Common myeloid progenitor, CD34-positive (primary cell): ENCODE data around the gene GPR37L1. TPM values are rescaled to one million over a fixed set of nuclear protein-coding genes. Genes with fewer than 3 reads are reported as not detected.

Experiments used
- CTCF ChIA-PET: fragments of 350-600 bp; sonication (Branson Sonifier 250); formaldehyde crosslinking; loops from one replicate; lab custom pipeline; 2021; ENCODE audit warnings: antibody characterized with exemption; lab: Charles Lee
- POLR2A ChIA-PET: fragments of 350-600 bp; sonication (Branson Sonifier 250); formaldehyde crosslinking; loops from one replicate; lab custom pipeline; 2021; ENCODE audit warnings: antibody characterized with exemption; lab: Charles Lee
- DNase-seq, 3 donors: peaks; one replicate each; pipeline versions ENCODE4 v3.0.0 to v3.0.0-alpha.2; 2013
- H3K27ac ChIP-seq, 2 experiments: 1 replicate in 1 of 2; 2 replicates in 1 of 2; pipeline ENCODE4 v1.7.0; 2013; ENCODE audit warnings: inconsistent platforms in 2 of 2, low read length in 2 of 2, mild to moderate bottlenecking in 2 of 2, low read depth in 1 of 2, moderate library complexity in 1 of 2; ENCODE audit not compliant: severe bottlenecking in 2 of 2, insufficient read depth in 1 of 2, poor library complexity in 1 of 2
- H3K27me3 ChIP-seq, 5 experiments: replicated peaks in 2 of 5; 1 replicate in 3 of 5; 2 replicates in 2 of 5; pipeline versions ENCODE4 v1.6.1 to v1.7.0; 2013; ENCODE audit warnings: low read length in 4 of 5, mild to moderate bottlenecking in 2 of 5, moderate library complexity in 2 of 5, inconsistent platforms in 1 of 5; ENCODE audit not compliant: insufficient read depth in 5 of 5, control insufficient read depth in 4 of 5
- H3K36me3 ChIP-seq, 4 experiments: 1 replicate in 2 of 4; 2 replicates in 2 of 4; pipeline versions ENCODE4 v1.6.1 to v1.7.0; 2013; ENCODE audit warnings: low read length in 3 of 4, control low read depth in 1 of 4, mild to moderate bottlenecking in 1 of 4; ENCODE audit not compliant: control insufficient read depth in 4 of 4, insufficient read depth in 4 of 4
- H3K4me1 ChIP-seq, 4 experiments: 1 replicate in 3 of 4; 2 replicates in 1 of 4; pipeline versions ENCODE4 v1.6.1 to v1.7.1; 2013; ENCODE audit warnings: low read length in 3 of 4, mild to moderate bottlenecking in 3 of 4, control low read depth in 1 of 4, inconsistent platforms in 1 of 4, moderate library complexity in 1 of 4; ENCODE audit not compliant: control insufficient read depth in 4 of 4, insufficient read depth in 4 of 4; ENCODE audit errors: control extremely low read depth in 1 of 4
- H3K4me3 ChIP-seq, 7 experiments: 1 replicate in 4 of 7; 2 replicates in 3 of 7; pipeline versions ENCODE4 v1.5.1 to v1.7.0; 2013; ENCODE audit warnings: mild to moderate bottlenecking in 7 of 7, low read length in 6 of 7, moderate library complexity in 6 of 7, inconsistent platforms in 2 of 7, low read depth in 2 of 7, control low read depth in 1 of 7; ENCODE audit not compliant: insufficient read depth in 4 of 7, control insufficient read depth in 1 of 7; ENCODE audit errors: extremely low read depth in 1 of 7
- H3K9me3 ChIP-seq, 5 experiments: 1 replicate in 4 of 5; 2 replicates in 1 of 5; pipeline versions ENCODE4 v1.6.1 to v1.7.1; 2013; ENCODE audit warnings: low read length in 4 of 5, mild to moderate bottlenecking in 2 of 5, inconsistent platforms in 1 of 5, low read depth in 1 of 5, moderate library complexity in 1 of 5; ENCODE audit not compliant: control insufficient read depth in 4 of 5, insufficient read depth in 2 of 5; ENCODE audit errors: control extremely low read depth in 1 of 5
- WGBS: methylation state at CpG from one replicate; pipeline ENCODE4 v1.1.5; 2013; ENCODE audit not compliant: insufficient coverage; 5-methylcytosine and 5-hydroxymethylcytosine counted together
- polyA plus RNA-seq: library from polyadenylated mRNA; unstranded; fragments of 120-200 nt; gene quantifications from one replicate; pipeline ENCODE4 v1.2.1, GENCODE V29; 2013

GPR37L1 gene, protein sequence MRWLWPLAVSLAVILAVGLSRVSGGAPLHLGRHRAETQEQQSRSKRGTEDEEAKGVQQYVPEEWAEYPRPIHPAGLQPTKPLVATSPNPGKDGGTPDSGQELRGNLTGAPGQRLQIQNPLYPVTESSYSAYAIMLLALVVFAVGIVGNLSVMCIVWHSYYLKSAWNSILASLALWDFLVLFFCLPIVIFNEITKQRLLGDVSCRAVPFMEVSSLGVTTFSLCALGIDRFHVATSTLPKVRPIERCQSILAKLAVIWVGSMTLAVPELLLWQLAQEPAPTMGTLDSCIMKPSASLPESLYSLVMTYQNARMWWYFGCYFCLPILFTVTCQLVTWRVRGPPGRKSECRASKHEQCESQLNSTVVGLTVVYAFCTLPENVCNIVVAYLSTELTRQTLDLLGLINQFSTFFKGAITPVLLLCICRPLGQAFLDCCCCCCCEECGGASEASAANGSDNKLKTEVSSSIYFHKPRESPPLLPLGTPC
- polyA plus RNA-seq: 0.04 TPM

GRCh38 chr1:202122639-202123335 is at the start of gene GPR37L1:
Gene GPR37L1 (plus strand): TSS chr1:202122917. CDS start chr1:202122964, 47 bp downstream.
- WGBS: 93% methylated on average over 13 of the region's 19 CpGs
- no peaks in the 10 kb centered on the region for H3K9me3 ChIP-seq
- H3K27me3 ChIP-seq: peaks cover 0 to 2% (median 0%) of the 10 kb centered on the region in 5 experiments
- DNase-seq: no peak
- POLR2A ChIA-PET: no interaction called here
- H3K4me3 ChIP-seq: no peak within 1 kb of the TSS
- no peak within 1 kb of the TSS for H3K27ac ChIP-seq
- CTCF ChIA-PET: interaction anchor here (0.7 to 5.1 kb wide), 4 partner anchors 12 to 123 kb away, joined by 3 to 20 read pairs (median 8); no protein-coding TSS in a partner anchor
- H3K36me3 ChIP-seq: no peaks in the 10 kb centered on the region
- H3K4me1 ChIP-seq: peaks cover 0 to 8% (median 6%) of the 10 kb centered on the region in 4 experiments

DNA sequence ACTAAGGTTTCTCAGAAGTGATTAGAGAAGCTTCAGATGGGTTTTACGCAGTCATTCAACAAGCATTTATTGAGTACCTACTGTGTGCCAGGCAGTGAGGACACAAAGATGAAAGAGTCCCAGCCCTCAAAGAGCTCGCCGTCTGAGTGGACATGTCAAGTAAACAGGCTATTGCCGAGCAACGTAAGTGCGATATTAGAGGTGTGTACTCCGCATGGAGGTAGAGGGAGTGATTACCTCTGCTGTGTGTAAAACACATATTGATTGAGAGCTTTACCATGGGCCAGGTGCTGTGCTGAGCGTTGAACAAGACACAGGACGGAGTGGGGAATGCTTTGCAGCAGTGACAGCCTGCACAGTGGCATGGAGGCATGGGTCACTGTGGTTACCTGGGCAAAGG is 49.5 kb upstream of the GPR37L1 start:
- no peaks in the 10 kb centered on the region for H3K36me3 ChIP-seq
- ChIA-PET CTCF (no interaction called here), POLR2A (no interaction called here)
- no peak overlapping the region for H3K27ac ChIP-seq
- no peaks in the 10 kb centered on the region for H3K4me1 ChIP-seq
- H3K27me3 ChIP-seq: no peaks in the 10 kb centered on the region
- DNase-seq: no peak
- H3K9me3 ChIP-seq: no peaks in the 10 kb centered on the region
- WGBS: 96% methylated on average over 9 of the region's 9 CpGs
- H3K4me3 ChIP-seq: no peak overlapping the region

GRCh38 chr1:202074985-202075384 is 47.7 kb upstream of the GPR37L1 start:
- Histone ChIP-seq H3K27me3 (no peaks in the 10 kb centered on the region), H3K36me3 (no peaks in the 10 kb centered on the region), H3K4me3 (no peak overlapping the region), H3K4me1 (no peaks in the 10 kb centered on the region), H3K27ac (no peak overlapping the region), H3K9me3 (no peaks in the 10 kb centered on the region)
- CTCF ChIA-PET: no interaction called here
- DNase-seq: no peak
- POLR2A ChIA-PET: no interaction called here
- 100% methylated on average over 1 of the region's 1 CpG for WGBS

- Histone ChIP-seq H3K4me3 (no peak overlapping the region), H3K4me1 (no peaks in the 10 kb centered on the region), H3K27me3 (no peaks in the 10 kb centered on the region), H3K9me3 (no peaks in the 10 kb centered on the region), H3K36me3 (no peaks in the 10 kb centered on the region), H3K27ac (no peak overlapping the region)
- POLR2A ChIA-PET: no interaction called here
- WGBS: 93% methylated on average over 4 of the region's 4 CpGs
- no peak for DNase-seq
- CTCF ChIA-PET: no interaction called here
Observed at GRCh38 chr1:202075389-202075788, 47.3 kb upstream of the GPR37L1 start.

GRCh38 chr1:202076050-202076511 is 46.6 kb upstream of the GPR37L1 start:
- ChIA-PET CTCF (no interaction called here), POLR2A (no interaction called here)
- no peaks in the 10 kb centered on the region for H3K36me3 ChIP-seq
- peak; percentile 18 to 65 (median 47) for DNase-seq
- no peaks in the 10 kb centered on the region for H3K9me3 ChIP-seq
- no peak overlapping the region for H3K4me3 ChIP-seq
- H3K4me1 ChIP-seq: no peaks in the 10 kb centered on the region
- no peaks in the 10 kb centered on the region for H3K27me3 ChIP-seq
- 92% methylated on average over 6 of the region's 6 CpGs for WGBS
- peak overlapping the region in 1 of 2 experiments; percentile 56 for H3K27ac ChIP-seq

- WGBS: 100% methylated on average over 3 of the region's 3 CpGs
- DNase-seq: no peak
- Histone ChIP-seq H3K4me3 (no peak overlapping the region), H3K27ac (no peak overlapping the region), H3K36me3 (no peaks in the 10 kb centered on the region), H3K4me1 (no peaks in the 10 kb centered on the region), H3K27me3 (no peaks in the 10 kb centered on the region), H3K9me3 (no peaks in the 10 kb centered on the region)
- ChIA-PET CTCF (no interaction called here), POLR2A (no interaction called here)
Observed at GRCh38 chr1:202078241-202078640, 44.5 kb upstream of the GPR37L1 start.

GRCh38 chr1:202081992-202082391 is 40.7 kb upstream of the GPR37L1 start:
- Histone ChIP-seq H3K27ac (no peak overlapping the region), H3K9me3 (no peaks in the 10 kb centered on the region), H3K4me1 (no peaks in the 10 kb centered on the region), H3K36me3 (no peaks in the 10 kb centered on the region), H3K4me3 (no peak overlapping the region), H3K27me3 (no peaks in the 10 kb centered on the region)
- 85% methylated on average over 5 of the region's 6 CpGs for WGBS
- POLR2A ChIA-PET: no interaction called here
- CTCF ChIA-PET: no interaction called here
- no peak for DNase-seq
